Colonic mucosa (tissue), 4 donors: ENCODE data around the gene PCSK2. TPM values are rescaled to one million over a fixed set of nuclear protein-coding genes. Genes with fewer than 3 reads are reported as not detected.

Experiments
- DNase-seq: peaks from one replicate; pipeline ENCODE4 v3.0.0-alpha.2; 2020
- H3K27ac ChIP-seq: fragments of 200-600 bp; one replicate; pipeline ENCODE4 v1.8.0; 2021
- H3K27me3 ChIP-seq: fragments of 200-600 bp; one replicate; pipeline ENCODE4 v1.8.0; 2021
- H3K36me3 ChIP-seq: fragments of 200-600 bp; one replicate; pipeline ENCODE4 v1.8.0; 2021
- H3K4me1 ChIP-seq: fragments of 200-600 bp; one replicate; pipeline ENCODE4 v1.8.0; 2021; ENCODE audit warnings: mild to moderate bottlenecking
- H3K4me3 ChIP-seq: fragments of 200-600 bp; one replicate; pipeline ENCODE4 v1.8.0; 2021
- H3K9ac ChIP-seq, 2 donors: one replicate each; pipeline ENCODE4 v1.7.0; 2013; ENCODE audit warnings: control low read depth in 2 of 2, low read depth in 2 of 2, low read length in 2 of 2
- H3K9me3 ChIP-seq: fragments of 200-600 bp; one replicate; pipeline ENCODE4 v1.8.0; 2021
- CTCF ChIP-seq: fragments of 200-600 bp; IDR thresholded peaks from one replicate; pipeline ENCODE4 v1.8.0; 2022; ENCODE audit warnings: antibody characterized with exemption, mild to moderate bottlenecking
- intact Hi-C: fragments of 100-400 bp; cut with DNase I; formaldehyde crosslinking; loops from one replicate; pipeline ENCODE4 v1.14.1; 2022
- total RNA-seq, 2 donors: library from RNA; stranded (reverse); fragmentation: NEBNext Ultra II Directional in 1 of 2; extraction: Animal tissue kit (Norgen Biotek cat#: 25700) in 1 of 2; gene quantifications; one replicate each; pipeline ENCODE4 v1.2.1, GENCODE V29; 2021
- donor health status: healthy.
- donor health status: DM: no; HTN: no; CAD: no.
- donor health status: DM: no; HTN: no; CAD: no.

PCSK2 gene
- total RNA-seq, 2 donors from 2014 or later = 0.32 to 2.0 TPM

- Histone ChIP-seq H3K27ac (no peak overlapping the region), H3K4me3 (no peak overlapping the region), H3K36me3 (no peaks in the 10 kb centered on the region), H3K9me3 (no peaks in the 10 kb centered on the region), H3K27me3 (no peaks in the 10 kb centered on the region), H3K4me1 (no peaks in the 10 kb centered on the region), H3K9ac (no peak overlapping the region)
- DNase-seq = no peak
- intact Hi-C loops = no loop called here
- no peak for TF ChIP-seq CTCF
Measured at GRCh38 chr20:17295151-17295726, 68.4 kb downstream of the PCSK2 start.

- no peaks in the 10 kb centered on the region for H3K9me3 ChIP-seq
- no peak for TF ChIP-seq CTCF
- no peaks in the 10 kb centered on the region for H3K27me3 ChIP-seq
- no peak overlapping the region for H3K9ac ChIP-seq
- intact Hi-C loops = no loop called here
- no peaks in the 10 kb centered on the region for H3K4me1 ChIP-seq
- H3K27ac ChIP-seq = no peak overlapping the region
- no peak for DNase-seq
- H3K4me3 ChIP-seq = no peak overlapping the region
- no peaks in the 10 kb centered on the region for H3K36me3 ChIP-seq
Measured at GRCh38 chr20:17295991-17296390, 69.2 kb downstream of the PCSK2 start.

- intact Hi-C loops = no loop called here
- DNase-seq = no peak
- Histone ChIP-seq H3K4me3 (no peak overlapping the region), H3K4me1 (no peaks in the 10 kb centered on the region), H3K27me3 (no peaks in the 10 kb centered on the region), H3K9me3 (no peaks in the 10 kb centered on the region), H3K27ac (no peak overlapping the region), H3K9ac (no peak overlapping the region), H3K36me3 (no peaks in the 10 kb centered on the region)
- no peak for TF ChIP-seq CTCF
Measured at GRCh38 chr20:17298171-17298570, 71.3 kb downstream of the PCSK2 start.

- Histone ChIP-seq H3K9ac (no peak overlapping the region), H3K9me3 (no peaks in the 10 kb centered on the region), H3K4me1 (no peaks in the 10 kb centered on the region), H3K36me3 (no peaks in the 10 kb centered on the region), H3K27me3 (no peaks in the 10 kb centered on the region), H3K27ac (no peak overlapping the region), H3K4me3 (no peak overlapping the region)
- intact Hi-C loops = no loop called here
- no peak for TF ChIP-seq CTCF
- no peak for DNase-seq
Measured at GRCh38 chr20:17298751-17299150, 71.9 kb downstream of the PCSK2 start.

GRCh38 chr20:17300113-17300512 lies 73.3 kb downstream of the PCSK2 start:
- H3K4me1 ChIP-seq = no peaks in the 10 kb centered on the region
- no peak for DNase-seq
- H3K9ac ChIP-seq = no peak overlapping the region
- intact Hi-C loops = no loop called here
- no peaks in the 10 kb centered on the region for H3K9me3 ChIP-seq
- H3K27me3 ChIP-seq = no peaks in the 10 kb centered on the region
- TF ChIP-seq CTCF = no peak
- no peak overlapping the region for H3K27ac ChIP-seq
- H3K4me3 ChIP-seq = no peak overlapping the region
- no peaks in the 10 kb centered on the region for H3K36me3 ChIP-seq
